Activated naive CD8-positive, alpha-beta T cell treated with anti-CD3 and anti-CD28 coated beads, Interleukin-2, amount 50 U/mL, for 24 hours (primary cell): Measurements from ENCODE around the gene TSPAN2.
A peak's percentile ranks its signal among the peaks of the same experiment; 100 is the strongest.

Experiments
- ATAC-seq: fragments of 150-1000 bp; cut with Tn5 transposase; one replicate; pipeline ENCODE4 v1.10.0; 2021
- DNase-seq: peaks from one replicate; pipeline ENCODE4 v3.0.0; 2021
- H3K27ac Mint-ChIP-seq: one replicate; pipeline ENCODE4 v1.8.0; 2021; ENCODE audit warnings: mild to moderate bottlenecking, mixed read lengths
- H3K27me3 Mint-ChIP-seq: one replicate; pipeline ENCODE4 v1.8.0; 2021; ENCODE audit warnings: mixed read lengths
- H3K36me3 Mint-ChIP-seq: one replicate; pipeline ENCODE4 v1.8.0; 2021; ENCODE audit warnings: low read depth, mixed read lengths
- H3K4me1 Mint-ChIP-seq: one replicate; pipeline ENCODE4 v1.8.0; 2021; ENCODE audit warnings: mixed read lengths
- H3K4me3 Mint-ChIP-seq: one replicate; pipeline ENCODE4 v1.8.0; 2021; ENCODE audit warnings: mild to moderate bottlenecking, moderate library complexity, mixed read lengths
- H3K9me3 Mint-ChIP-seq: one replicate; pipeline ENCODE4 v1.8.0; 2021; ENCODE audit warnings: mixed read lengths

Gene TSPAN2

GRCh38 chr1:115121793-115122192 is 32.5 kb upstream of the TSPAN2 start:
- no peak for DNase-seq
- Mint-ChIP-seq H3K27me3 (peaks cover 17% of the 10 kb centered on the region), H3K4me3 (no peak overlapping the region), H3K27ac (no peak overlapping the region), H3K9me3 (peaks cover 36% of the 10 kb centered on the region), H3K36me3 (peaks cover 10% of the 10 kb centered on the region), H3K4me1 (no peaks in the 10 kb centered on the region)
- no peak for ATAC-seq

- Mint-ChIP-seq H3K4me1 (no peaks in the 10 kb centered on the region), H3K27me3 (peaks cover 17% of the 10 kb centered on the region), H3K4me3 (no peak overlapping the region), H3K27ac (no peak overlapping the region), H3K9me3 (peaks cover 36% of the 10 kb centered on the region), H3K36me3 (peaks cover 10% of the 10 kb centered on the region)
- no peak for ATAC-seq
- DNase-seq, result no peak
Measured at GRCh38 chr1:115120296-115120695, 31.0 kb upstream of the TSPAN2 start.

GRCh38 chr1:115118611-115119010 is 29.3 kb upstream of the TSPAN2 start:
- Mint-ChIP-seq H3K9me3 (peaks cover 27% of the 10 kb centered on the region), H3K4me3 (no peak overlapping the region), H3K4me1 (peaks cover 3% of the 10 kb centered on the region), H3K36me3 (peaks cover 7% of the 10 kb centered on the region), H3K27me3 (peaks cover 12% of the 10 kb centered on the region), H3K27ac (no peak overlapping the region)
- ATAC-seq (no peak), DNase-seq (no peak)

- Mint-ChIP-seq H3K4me1 (peaks cover 4% of the 10 kb centered on the region), H3K9me3 (peaks cover 22% of the 10 kb centered on the region), H3K27ac (no peak overlapping the region), H3K4me3 (no peak overlapping the region), H3K27me3 (peaks cover 11% of the 10 kb centered on the region), H3K36me3 (peaks cover 7% of the 10 kb centered on the region)
- DNase-seq (no peak), ATAC-seq (no peak)
Measured at GRCh38 chr1:115118086-115118485, 28.8 kb upstream of the TSPAN2 start.

- peaks cover 4% of the 10 kb centered on the region for H3K4me1 Mint-ChIP-seq
- peaks cover 20% of the 10 kb centered on the region for H3K9me3 Mint-ChIP-seq
Measured at GRCh38 chr1:115117298-115117697, 28.0 kb upstream of the TSPAN2 start.

GRCh38 chr1:115116512-115116911 is 27.2 kb upstream of the TSPAN2 start:
- DNase-seq (no peak), ATAC-seq (no peak)
- Mint-ChIP-seq H3K36me3 (peaks cover under 1% of the 10 kb centered on the region), H3K27me3 (peaks cover 4% of the 10 kb centered on the region), H3K4me3 (no peak overlapping the region), H3K9me3 (peaks cover 12% of the 10 kb centered on the region), H3K27ac (no peak overlapping the region), H3K4me1 (peaks cover 4% of the 10 kb centered on the region)

More at GRCh38 chr1:115117298-115117697, 28.0 kb upstream of the TSPAN2 start:
- H3K36me3 Mint-ChIP-seq, result peaks cover 7% of the 10 kb centered on the region
- ATAC-seq (no peak), DNase-seq (no peak)
- peaks cover 9% of the 10 kb centered on the region for H3K27me3 Mint-ChIP-seq
- H3K27ac Mint-ChIP-seq, result no peak overlapping the region
- no peak overlapping the region for H3K4me3 Mint-ChIP-seq

- no peak for DNase-seq
- Mint-ChIP-seq H3K9me3 (peaks cover 7% of the 10 kb centered on the region), H3K36me3 (no peaks in the 10 kb centered on the region), H3K4me1 (peaks cover 4% of the 10 kb centered on the region), H3K27ac (no peak overlapping the region), H3K4me3 (no peak overlapping the region), H3K27me3 (peaks cover 4% of the 10 kb centered on the region)
- no peak for ATAC-seq
Measured at GRCh38 chr1:115115521-115116161, 26.3 kb upstream of the TSPAN2 start.

- no peaks in the 10 kb centered on the region for H3K36me3 Mint-ChIP-seq
- H3K9me3 Mint-ChIP-seq, result peaks cover under 1% of the 10 kb centered on the region
- no peaks in the 10 kb centered on the region for H3K27me3 Mint-ChIP-seq
- DNase-seq, result no peak
- no peak for ATAC-seq
- H3K27ac Mint-ChIP-seq, result no peak overlapping the region
- H3K4me3 Mint-ChIP-seq, result no peak overlapping the region
- H3K4me1 Mint-ChIP-seq, result peaks cover 4% of the 10 kb centered on the region
Measured at GRCh38 chr1:115114308-115114707, 25.0 kb upstream of the TSPAN2 start.

- no peak overlapping the region for H3K27ac Mint-ChIP-seq
- ATAC-seq, result no peak
- DNase-seq, result no peak
Measured at GRCh38 chr1:115113766-115114165, 24.5 kb upstream of the TSPAN2 start.

GRCh38 chr1:115112496-115113375 is 23.4 kb upstream of the TSPAN2 start:
- H3K36me3 Mint-ChIP-seq, result no peaks in the 10 kb centered on the region
- no peak overlapping the region for H3K27ac Mint-ChIP-seq
- H3K27me3 Mint-ChIP-seq, result no peaks in the 10 kb centered on the region
- peaks cover 4% of the 10 kb centered on the region for H3K4me1 Mint-ChIP-seq
- ATAC-seq, result no peak
- no peaks in the 10 kb centered on the region for H3K9me3 Mint-ChIP-seq
- peak; percentile 51 for DNase-seq
- no peak overlapping the region for H3K4me3 Mint-ChIP-seq

More at GRCh38 chr1:115113766-115114165, 24.5 kb upstream of the TSPAN2 start:
- Mint-ChIP-seq H3K4me3 (no peak overlapping the region), H3K4me1 (peaks cover 4% of the 10 kb centered on the region), H3K27me3 (no peaks in the 10 kb centered on the region), H3K36me3 (no peaks in the 10 kb centered on the region), H3K9me3 (no peaks in the 10 kb centered on the region)

GRCh38 chr1:115107516-115108260 is 18.4 kb upstream of the TSPAN2 start:
- no peak for DNase-seq
- no peaks in the 10 kb centered on the region for H3K27me3 Mint-ChIP-seq
- H3K36me3 Mint-ChIP-seq, result no peaks in the 10 kb centered on the region
- ATAC-seq, result no peak
- H3K4me1 Mint-ChIP-seq, result peaks cover 2% of the 10 kb centered on the region
- H3K4me3 Mint-ChIP-seq, result no peak overlapping the region
- no peak overlapping the region for H3K27ac Mint-ChIP-seq
- H3K9me3 Mint-ChIP-seq, result no peaks in the 10 kb centered on the region

GRCh38 chr1:115105831-115106230 is 16.5 kb upstream of the TSPAN2 start:
- Mint-ChIP-seq H3K4me1 (peaks cover 2% of the 10 kb centered on the region), H3K27me3 (no peaks in the 10 kb centered on the region), H3K27ac (no peak overlapping the region)

GRCh38 chr1:115099693-115100050 is 10.4 kb upstream of the TSPAN2 start:
- ATAC-seq (peak; percentile 65), DNase-seq (no peak)
- Mint-ChIP-seq H3K4me3 (peak overlapping the region; percentile 87), H3K27me3 (no peaks in the 10 kb centered on the region), H3K36me3 (no peaks in the 10 kb centered on the region), H3K27ac (peak overlapping the region; percentile 84), H3K4me1 (peaks cover 32% of the 10 kb centered on the region), H3K9me3 (no peaks in the 10 kb centered on the region)

More at GRCh38 chr1:115105831-115106230, 16.5 kb upstream of the TSPAN2 start:
- Mint-ChIP-seq H3K9me3 (no peaks in the 10 kb centered on the region), H3K4me3 (no peak overlapping the region), H3K36me3 (no peaks in the 10 kb centered on the region)
- no peak for DNase-seq
- ATAC-seq, result no peak

GRCh38 chr1:115098979-115099692 is 9.8 kb upstream of the TSPAN2 start:
- ATAC-seq, result peak; percentile 91
- peaks cover 32% of the 10 kb centered on the region for H3K4me1 Mint-ChIP-seq
- H3K4me3 Mint-ChIP-seq, result peak overlapping the region; percentile 87
- H3K27me3 Mint-ChIP-seq, result no peaks in the 10 kb centered on the region
- no peaks in the 10 kb centered on the region for H3K9me3 Mint-ChIP-seq
- H3K27ac Mint-ChIP-seq, result peak overlapping the region; percentile 84
- H3K36me3 Mint-ChIP-seq, result no peaks in the 10 kb centered on the region
- DNase-seq, result peak; percentile 61
